HG03565 (cell line): ENCODE measurements around the gene SASH1.
"Not testable (repeated sequence)": the region's sequence is repeated elsewhere in the genome, so short reads cannot be mapped to it uniquely, and the experiment has no call there.

Source experiments
- ATAC-seq: cut with Tn5 transposase; IDR thresholded peaks from one replicate; pipeline ENCODE4 v1.9.1; 2021; ENCODE audit warnings: mild to moderate bottlenecking, moderate library complexity; ENCODE audit not compliant: unreplicated experiment

Gene SASH1

GRCh38 chr6:148364056-148364824, 21.6 kb downstream of the SASH1 start:
- ATAC-seq, result no peak

- ATAC-seq, result no peak
These were observed 22.4 kb downstream of the SASH1 start for GRCh38 chr6:148365041-148365440.

GRCh38 chr6:148367411-148368024, 24.9 kb downstream of the SASH1 start:
- ATAC-seq, result no peak

GRCh38 chr6:148370176-148370575, 27.5 kb downstream of the SASH1 start:
- ATAC-seq, result no peak

- ATAC-seq, result no peak
These were observed 31.6 kb downstream of the SASH1 start for GRCh38 chr6:148374040-148374774.

GRCh38 chr6:148375401-148375800, 32.8 kb downstream of the SASH1 start:
- ATAC-seq, result no peak

- no peak for ATAC-seq
These were observed 36.8 kb downstream of the SASH1 start for GRCh38 chr6:148379481-148379880.

- no peak for ATAC-seq
These were observed 37.5 kb downstream of the SASH1 start for GRCh38 chr6:148379966-148380713.

- not testable (repeated sequence) for ATAC-seq
These were observed 39.4 kb downstream of the SASH1 start for GRCh38 chr6:148382051-148382450.

- no peak for ATAC-seq
These were observed 40.2 kb downstream of the SASH1 start for GRCh38 chr6:148382861-148383260.

GRCh38 chr6:148383658-148384368, 41.2 kb downstream of the SASH1 start:
- ATAC-seq, result no peak

GRCh38 chr6:148385379-148385778, 42.7 kb downstream of the SASH1 start:
- ATAC-seq, result no peak

GRCh38 chr6:148388521-148388920, 45.9 kb downstream of the SASH1 start:
- ATAC-seq, result no peak

GRCh38 chr6:148389086-148389485, 46.4 kb downstream of the SASH1 start:
- no peak for ATAC-seq

GRCh38 chr6:148389917-148390316, 47.3 kb downstream of the SASH1 start:
- no peak for ATAC-seq

- ATAC-seq, result not testable (repeated sequence)
These were observed 49.5 kb downstream of the SASH1 start for GRCh38 chr6:148392127-148392526.

- no peak for ATAC-seq
These were observed 50.0 kb downstream of the SASH1 start for GRCh38 chr6:148392671-148393070.

- ATAC-seq, result no peak
These were observed 53.0 kb downstream of the SASH1 start for GRCh38 chr6:148395583-148396101.

- no peak for ATAC-seq
These were observed 53.8 kb downstream of the SASH1 start for GRCh38 chr6:148396411-148396810.

- ATAC-seq, result no peak
These were observed 54.3 kb downstream of the SASH1 start for GRCh38 chr6:148396926-148397325.
